GM21576 (cell line): ENCODE data around the gene RRM1.
"Not testable (repeated sequence)": the region's sequence is repeated elsewhere in the genome, so short reads cannot be mapped to it uniquely, and the experiment has no call there.

Source experiments
- ATAC-seq: cut with Tn5 transposase; IDR thresholded peaks from one replicate; pipeline ENCODE4 v1.9.1; 2021; ENCODE audit warnings: mild to moderate bottlenecking, moderate library complexity; ENCODE audit not compliant: unreplicated experiment

The RRM1 gene

GRCh38 chr11:4134806-4135205 lies 40.2 kb downstream of the RRM1 start:
- no peak for ATAC-seq

- ATAC-seq = no peak
Observed at GRCh38 chr11:4138497-4138896, 43.9 kb downstream of the RRM1 start.

DNA sequence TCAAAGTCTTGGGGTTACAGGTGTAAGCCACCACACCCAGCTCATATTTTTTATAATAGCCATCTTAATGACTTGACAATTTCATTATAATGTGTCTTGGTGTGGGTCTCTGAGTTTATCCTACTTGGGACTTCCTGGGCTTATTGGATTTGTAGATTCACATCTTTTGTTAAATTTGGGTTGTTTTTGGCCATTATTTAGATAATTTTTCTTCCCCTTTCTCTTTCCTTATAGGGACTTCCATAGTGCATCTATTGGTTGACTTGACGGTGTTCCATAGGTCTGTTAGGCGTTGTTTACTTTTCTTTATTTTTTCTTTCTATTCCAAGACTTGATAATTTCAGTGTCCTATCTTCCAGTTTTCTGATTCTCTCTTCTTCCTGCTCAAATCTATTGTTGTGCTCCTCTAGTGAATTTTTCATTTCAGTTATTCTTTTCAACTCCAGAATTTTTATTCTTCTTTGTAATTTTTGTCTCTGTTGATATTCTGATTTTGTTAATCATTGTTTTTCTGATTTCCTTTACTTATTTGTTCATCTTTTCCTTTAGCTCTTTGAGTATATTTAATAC lies 45.6 kb downstream of the RRM1 start:
- ATAC-seq = no peak

DNA sequence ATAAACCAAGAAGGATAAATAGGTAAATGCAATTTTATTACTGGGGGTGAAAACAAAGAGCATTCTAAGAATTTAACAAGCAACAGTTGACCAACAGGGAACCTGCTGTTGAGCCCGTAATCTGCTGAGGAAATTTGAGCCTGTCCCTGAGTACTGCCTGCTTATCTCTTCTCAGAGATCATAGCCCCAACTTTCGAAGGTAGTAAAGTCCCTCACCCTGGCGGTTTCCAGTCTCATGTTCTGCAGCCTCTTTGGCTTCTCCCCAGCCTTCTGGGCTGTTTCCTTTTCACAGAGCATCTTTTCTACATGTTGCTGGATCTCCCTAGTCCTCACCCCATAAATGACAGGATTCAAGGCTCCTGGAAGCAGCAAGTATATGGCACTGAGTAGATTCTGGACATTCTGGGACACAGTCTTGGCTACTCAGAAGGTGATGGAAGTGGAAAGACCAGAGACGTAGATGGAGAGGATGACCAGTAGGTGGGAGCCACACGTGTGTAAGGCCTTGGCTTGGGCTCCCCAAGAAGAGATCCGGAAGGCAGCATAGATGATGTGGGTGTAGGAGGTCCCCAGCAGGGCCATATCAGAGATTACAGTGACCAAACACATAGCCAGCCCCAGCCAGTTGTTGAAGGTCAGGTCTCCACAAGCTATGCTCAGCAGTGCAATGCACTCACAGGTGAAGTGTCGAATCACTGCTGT lies 51.6 kb downstream of the RRM1 start:
- ATAC-seq = no peak

GRCh38 chr11:4146772-4147098 lies 52.1 kb downstream of the RRM1 start:
- no peak for ATAC-seq

GRCh38 chr11:4154503-4154902 lies 59.9 kb downstream of the RRM1 start:
- ATAC-seq = no peak

GRCh38 chr11:4156571-4156970 lies 62.0 kb downstream of the RRM1 start:
- no peak for ATAC-seq

DNA sequence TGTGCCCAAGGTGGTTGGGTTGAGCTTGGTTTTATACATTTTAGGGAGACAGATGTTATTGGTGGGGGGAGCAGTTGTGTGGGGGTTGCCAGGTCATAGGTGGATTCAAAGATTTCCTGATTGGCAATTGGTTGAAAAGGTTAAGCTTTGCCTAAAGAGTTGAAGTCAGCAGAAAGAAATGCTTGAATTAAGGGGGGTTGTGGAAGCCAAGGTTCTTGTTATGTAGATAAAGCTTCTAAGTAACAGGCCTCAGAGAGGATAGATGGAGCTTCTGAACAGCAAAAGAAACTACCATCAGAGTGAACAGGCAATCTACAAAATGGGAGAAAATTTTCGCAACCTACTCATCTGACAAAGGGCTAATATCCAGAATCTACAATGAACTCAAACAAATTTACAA lies 64.2 kb downstream of the RRM1 start:
- not testable (repeated sequence) for ATAC-seq

GRCh38 chr11:4161305-4161704 lies 66.7 kb downstream of the RRM1 start:
- ATAC-seq = no peak

DNA sequence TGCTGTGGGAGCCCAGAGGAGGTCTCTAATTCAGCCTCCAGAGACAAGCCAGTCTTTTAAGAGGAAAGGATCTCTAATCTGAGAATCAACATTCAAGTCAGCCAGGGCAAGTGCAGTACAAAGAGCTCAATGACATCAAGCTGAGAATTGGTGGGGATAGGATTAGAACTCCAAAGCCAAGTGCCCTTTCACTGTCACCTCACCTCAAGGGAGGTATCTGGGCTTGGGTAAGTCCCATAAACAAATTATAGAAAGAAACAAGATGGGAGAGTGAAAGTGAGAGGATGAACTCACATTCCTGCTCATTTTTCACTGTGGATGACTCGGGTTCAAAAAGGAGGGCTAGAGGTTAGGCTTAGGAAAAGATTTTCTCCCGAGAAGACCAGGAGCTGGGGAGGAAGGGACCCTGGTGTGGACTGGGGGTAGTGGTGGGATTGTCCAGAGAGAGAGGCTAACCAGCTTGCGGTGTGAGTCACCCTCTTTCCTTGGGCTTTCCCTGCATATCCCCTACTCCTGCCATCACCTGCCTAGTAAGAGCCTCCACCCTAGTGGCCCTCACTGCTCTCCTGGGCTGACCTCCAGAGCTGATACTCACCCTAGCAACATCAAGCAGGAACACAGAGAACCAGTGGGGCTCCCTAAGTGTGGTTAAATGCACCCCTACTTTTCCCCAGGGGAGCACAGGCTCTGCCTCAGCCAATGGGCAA lies 70.4 kb downstream of the RRM1 start:
- ATAC-seq = no peak

- ATAC-seq = no peak
Observed at GRCh38 chr11:4167292-4167691, 72.7 kb downstream of the RRM1 start.

DNA sequence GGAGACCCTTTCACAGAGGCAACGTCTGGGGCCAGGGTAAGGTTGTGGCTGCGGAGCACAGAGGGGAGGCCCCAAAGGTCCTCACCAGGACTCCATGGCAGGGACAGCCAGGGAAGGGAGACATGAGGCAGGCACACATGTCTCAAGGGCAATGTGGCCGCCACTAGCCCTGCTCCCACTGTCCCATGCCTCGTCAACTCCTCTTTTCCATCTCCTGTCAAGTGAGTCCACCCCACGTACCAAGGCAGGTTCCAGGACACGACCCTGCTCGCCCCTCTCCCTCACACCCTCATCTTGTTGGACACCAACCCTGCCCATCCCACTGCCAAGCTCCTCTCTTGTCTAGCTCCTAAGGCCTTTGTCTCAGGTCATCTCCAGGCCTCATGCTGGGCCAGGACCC lies 73.2 kb downstream of the RRM1 start:
- ATAC-seq = no peak

DNA sequence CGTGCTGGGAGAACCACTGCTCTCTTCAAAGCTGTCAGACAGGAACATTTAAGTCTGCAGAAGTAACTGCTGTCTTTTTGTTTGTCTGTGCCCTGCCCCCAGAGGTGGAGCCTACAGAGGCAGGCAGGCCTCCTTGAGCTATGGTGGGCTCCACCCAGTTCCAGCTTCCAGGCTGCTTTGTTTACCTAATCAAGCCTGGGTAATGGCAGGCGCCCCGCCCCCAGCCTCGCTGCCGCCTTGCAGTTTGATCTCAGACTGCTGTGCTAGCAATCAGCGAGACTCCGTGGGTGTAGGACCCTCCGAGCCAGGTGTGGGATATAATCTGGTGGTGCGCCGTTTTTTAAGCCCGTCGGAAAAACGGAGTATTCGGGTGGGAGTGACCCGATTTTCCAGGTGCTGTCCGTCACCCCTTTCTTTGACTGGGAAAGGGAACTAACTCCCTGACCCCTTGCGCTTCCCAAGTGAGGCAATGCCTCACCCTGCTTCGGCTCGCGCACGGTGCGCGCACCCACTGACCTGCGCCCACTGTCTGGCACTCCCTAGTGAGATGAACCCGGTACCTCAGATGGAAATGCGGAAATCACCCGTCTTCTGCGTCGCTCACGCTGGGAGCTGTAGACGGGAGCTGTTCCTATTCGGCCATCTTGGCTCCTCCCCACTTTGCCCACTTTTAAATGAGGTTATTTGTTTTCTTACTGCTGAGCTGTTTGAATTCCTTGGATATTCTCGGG lies 81.2 kb downstream of the RRM1 start:
- ATAC-seq = not testable (repeated sequence)

DNA sequence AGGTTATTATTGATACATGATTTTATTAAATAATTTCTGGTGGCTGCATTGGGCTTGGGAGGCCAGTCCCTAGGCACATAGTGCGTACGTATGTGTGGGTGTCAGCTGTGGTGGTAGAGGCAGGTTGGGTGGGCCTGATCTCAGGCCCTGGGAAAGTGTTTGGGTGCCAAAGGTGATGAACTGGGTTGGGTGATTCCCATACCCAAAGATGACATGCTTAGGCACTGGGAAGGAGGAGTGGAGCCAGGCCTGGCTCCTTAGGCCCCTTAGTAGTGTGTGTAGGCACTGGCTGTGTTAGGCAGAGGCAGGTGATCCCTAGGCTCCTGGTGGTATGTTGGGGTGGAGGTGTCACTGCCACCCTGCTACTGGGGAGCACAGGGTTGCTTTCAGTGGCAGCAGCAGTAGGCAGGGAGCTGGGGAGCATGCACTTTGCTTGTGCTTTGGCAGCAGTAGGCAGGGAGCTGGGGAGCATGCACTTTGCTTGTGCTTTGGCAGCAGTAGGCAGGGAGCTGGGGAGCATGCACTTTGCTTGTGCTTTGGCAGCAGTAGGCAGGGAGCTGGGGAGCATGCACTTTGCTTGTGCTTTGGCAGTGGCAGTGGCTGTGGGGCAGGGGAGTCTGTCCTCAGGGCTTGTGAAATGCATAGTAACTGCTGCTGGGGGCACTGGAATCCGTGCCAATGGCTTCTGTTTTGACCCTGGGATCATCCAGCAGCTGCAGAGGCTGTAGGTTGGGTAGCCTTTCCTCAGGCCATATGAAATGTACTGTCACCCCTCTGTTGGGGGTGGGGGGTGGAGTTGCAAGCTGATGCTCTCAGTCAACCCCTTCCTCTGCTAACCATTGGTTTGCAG lies 84.4 kb downstream of the RRM1 start:
- ATAC-seq = no peak

GRCh38 chr11:4180441-4181183 lies 86.0 kb downstream of the RRM1 start:
- no peak for ATAC-seq

GRCh38 chr11:4181782-4182721 lies 87.5 kb downstream of the RRM1 start:
- ATAC-seq = peak; percentile 82

DNA sequence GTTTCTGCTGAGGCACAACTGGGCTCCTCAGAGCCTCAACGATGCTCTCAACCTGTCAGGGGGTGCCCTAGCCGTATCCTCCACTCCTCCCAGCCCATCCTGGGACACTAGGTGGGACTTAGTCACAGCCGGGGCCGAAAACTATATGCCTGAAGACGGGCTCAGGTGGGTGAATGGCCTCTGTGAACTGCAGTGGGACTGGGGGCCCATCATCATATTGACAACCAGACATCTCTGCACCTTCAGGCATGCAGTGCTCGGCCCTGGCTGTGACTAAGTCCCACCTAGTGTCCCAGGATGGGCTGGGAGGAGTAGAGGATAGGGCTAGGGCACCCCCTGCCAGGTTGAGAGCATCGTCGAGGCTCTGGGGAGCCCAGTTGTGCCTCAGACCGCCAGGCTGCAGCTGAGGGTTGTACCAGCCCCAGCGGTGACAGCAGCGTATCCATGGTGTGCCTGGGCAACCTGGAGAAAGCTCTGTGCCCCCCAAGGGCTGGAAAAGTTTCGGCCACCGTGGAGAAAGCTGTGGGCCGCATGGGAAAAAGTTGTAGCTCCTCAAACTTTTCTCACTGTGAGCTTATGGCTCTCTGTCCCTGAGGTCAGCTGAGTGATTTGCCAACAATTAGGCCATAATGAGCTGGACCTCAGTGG lies 88.9 kb downstream of the RRM1 start:
- ATAC-seq = no peak

GRCh38 chr11:4184163-4184916 lies 89.7 kb downstream of the RRM1 start:
- ATAC-seq = no peak
